ENCODE data around the gene PTPA. TPM values are rescaled to one million over a fixed set of nuclear protein-coding genes. Genes with fewer than 3 reads are reported as not detected.
A peak's percentile ranks its signal among the peaks of the same experiment; 100 is the strongest.
"Not testable (repeated sequence)": the region's sequence is repeated elsewhere in the genome, so short reads cannot be mapped to it uniquely, and the experiment has no call there.

PTPA gene
- total RNA-seq, 1 donor from 2014 or later: 143 TPM

DNA sequence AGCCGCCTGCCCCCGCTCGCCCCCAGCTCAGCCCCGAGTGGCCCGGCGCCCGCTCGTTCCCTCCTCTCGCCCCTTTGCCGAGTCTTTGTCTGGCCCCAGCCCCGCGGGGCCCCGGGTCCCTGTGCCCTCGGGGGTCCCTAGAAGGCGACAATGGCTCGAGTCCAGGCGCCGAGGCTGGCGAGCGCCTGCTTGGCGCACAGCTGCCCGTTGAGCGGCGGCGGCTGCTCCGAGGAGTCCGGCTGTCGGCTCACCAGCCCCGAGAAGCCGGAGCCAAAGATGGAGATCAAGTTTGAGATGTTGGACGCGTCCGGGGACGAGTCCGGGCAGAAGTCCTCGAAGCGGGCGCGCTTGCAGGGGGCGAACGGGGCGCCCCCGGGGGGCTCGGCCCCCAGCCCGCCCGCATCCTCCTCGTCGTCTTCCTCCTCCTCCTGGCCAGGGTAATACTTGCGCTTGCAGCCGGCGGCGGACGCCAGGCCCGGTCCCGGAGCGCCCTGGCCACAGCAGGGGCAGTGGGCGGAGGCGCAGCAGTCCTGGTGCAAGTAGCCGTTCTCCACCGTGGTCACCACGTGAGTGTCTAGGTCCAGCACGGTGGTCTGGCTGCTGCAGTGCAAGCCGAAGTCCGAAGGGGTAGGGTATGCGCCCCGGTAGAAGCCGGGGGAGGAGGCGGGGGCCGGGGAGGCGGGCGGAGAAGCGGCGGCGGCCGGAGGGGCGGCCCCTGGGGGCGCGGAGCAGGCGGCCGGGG is 65.7 kb downstream of the PTPA start:
- peak; percentile 60 for DNase-seq (ENCODE audit: low spot score)

GRCh38 chr9:129177443-129177790 is 66.2 kb downstream of the PTPA start:
- DNase-seq (ENCODE audit: low spot score): no peak

DNA sequence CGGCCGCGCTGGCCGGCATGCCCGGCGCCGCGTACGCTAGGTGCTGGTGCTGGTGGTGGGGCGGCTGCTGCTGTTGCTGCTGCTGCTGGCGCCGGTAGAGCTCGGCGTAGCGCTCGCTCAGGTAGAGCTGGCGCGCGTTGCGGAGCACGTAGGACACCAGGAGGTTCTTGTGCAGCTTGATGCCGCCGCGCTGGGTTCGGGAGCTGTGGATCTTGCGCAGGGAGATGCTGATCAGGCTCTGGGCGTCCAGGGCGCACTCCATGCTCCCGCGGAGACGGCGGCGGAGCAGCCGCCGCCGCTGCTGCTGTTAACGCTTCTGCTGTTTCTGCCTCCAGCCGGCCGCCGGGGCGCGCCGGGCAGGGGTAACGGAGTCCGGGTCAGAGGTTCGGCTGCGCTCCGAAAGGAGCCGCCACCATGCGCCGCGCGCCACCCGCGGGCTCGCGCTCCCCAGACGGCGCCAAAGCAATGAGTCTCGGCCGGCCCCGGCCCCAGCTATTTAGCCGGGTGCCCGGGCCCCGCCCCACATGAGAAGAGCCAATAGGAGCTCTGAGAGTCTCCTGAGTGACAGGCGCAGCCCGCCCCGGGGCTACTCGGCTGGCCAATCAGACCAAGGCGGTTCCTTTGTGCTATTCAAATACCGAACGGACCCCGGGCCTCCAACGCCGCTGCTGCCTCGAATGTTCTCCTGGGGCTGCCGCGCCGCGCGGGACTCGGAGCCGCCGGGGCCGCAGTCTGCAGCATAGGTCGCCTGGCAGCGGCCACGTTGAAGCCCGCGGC is 66.8 kb downstream of the PTPA start, which contains the start of gene IER5L:
TSS of gene IER5L (minus strand) at position 471 of the 777 bp plus-strand sequence. CDS start at position 262, 209 bp downstream.
- DNase-seq (ENCODE audit: low spot score): peak; percentile 97

GRCh38 chr9:129178568-129179382 is 67.6 kb downstream of the PTPA start:
- no peak for DNase-seq (ENCODE audit: low spot score)

- DNase-seq (ENCODE audit: low spot score): no peak
These were observed 70.0 kb downstream of the PTPA start for GRCh38 chr9:129181246-129181645.

GRCh38 chr9:129182122-129182521 is 70.9 kb downstream of the PTPA start:
- DNase-seq (ENCODE audit: low spot score): no peak

- no peak for DNase-seq (ENCODE audit: low spot score)
These were observed 71.6 kb downstream of the PTPA start for GRCh38 chr9:129182625-129183494.

DNA sequence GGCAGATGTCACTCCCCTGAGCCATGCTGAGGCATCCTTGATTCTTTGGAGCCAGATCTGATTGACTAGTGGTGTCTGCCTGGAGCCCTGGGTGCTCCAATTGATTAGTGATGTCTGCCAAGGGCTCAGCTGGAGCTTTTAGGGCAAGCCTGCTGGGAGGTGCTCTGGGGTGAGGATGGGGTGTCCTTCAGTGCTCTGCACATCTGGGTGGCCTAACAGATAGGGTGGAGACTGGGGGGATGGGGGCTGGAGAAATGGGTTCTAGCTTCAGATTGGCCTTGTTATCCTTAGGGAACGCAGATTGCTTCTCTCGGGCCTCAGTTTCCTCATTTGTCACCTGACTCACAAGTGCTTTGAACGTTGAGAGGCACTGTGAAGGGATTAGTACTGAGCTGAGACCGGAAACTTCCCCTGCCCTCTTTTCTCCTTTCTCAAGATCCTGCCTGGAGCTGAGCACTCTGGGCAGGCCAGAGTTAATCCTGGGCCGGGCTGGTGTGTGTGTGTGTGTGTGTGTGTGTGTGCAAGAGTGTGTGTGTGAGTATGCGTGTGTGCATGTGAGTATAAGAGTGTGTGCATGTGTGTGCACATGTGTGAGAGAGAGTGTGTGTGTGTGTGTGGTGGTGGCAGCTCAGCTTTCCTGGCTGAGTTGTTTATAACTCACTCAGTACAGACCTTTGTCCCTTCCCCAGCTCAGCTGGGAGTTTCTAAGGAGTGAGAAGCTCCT is 72.4 kb downstream of the PTPA start:
- DNase-seq (ENCODE audit: low spot score): no peak

DNA sequence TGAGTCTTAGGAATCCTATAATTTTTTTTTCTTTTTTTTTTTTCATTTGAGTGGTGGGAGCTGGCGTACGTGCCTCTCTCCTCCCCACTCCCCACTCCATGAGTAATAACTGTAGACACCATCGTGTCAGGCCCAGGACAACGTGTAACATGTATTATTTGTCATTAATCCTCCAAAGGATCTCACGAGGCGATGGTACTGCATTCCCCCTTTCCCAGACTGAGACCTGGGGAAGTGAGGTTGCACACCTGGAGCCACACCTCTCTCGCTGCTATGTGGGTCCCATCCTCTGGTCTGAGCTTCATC is 73.0 kb downstream of the PTPA start:
- DNase-seq (ENCODE audit: low spot score): no peak

GRCh38 chr9:129184596-129185122 is 73.4 kb downstream of the PTPA start:
- no peak for DNase-seq (ENCODE audit: low spot score)

DNA sequence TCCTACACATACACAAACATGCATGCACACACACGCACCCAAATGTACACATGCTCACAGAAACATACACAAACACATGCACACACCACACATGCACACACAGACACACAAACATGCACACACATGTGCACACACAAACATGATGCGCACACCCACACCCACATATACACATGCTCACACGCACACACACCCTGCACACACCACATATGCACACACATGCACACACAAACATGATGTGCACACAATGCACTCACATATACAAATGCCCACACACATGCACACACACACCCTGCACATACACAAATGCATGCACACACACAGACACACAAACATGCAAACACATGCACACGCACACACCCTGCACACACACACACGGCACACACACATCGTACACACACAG is 74.2 kb downstream of the PTPA start:
- DNase-seq (ENCODE audit: low spot score): no peak

- DNase-seq (ENCODE audit: low spot score): no peak
These were observed 74.8 kb downstream of the PTPA start for GRCh38 chr9:129185991-129186390.

GRCh38 chr9:129187042-129187441 is 75.8 kb downstream of the PTPA start:
- DNase-seq (ENCODE audit: low spot score): no peak

DNA sequence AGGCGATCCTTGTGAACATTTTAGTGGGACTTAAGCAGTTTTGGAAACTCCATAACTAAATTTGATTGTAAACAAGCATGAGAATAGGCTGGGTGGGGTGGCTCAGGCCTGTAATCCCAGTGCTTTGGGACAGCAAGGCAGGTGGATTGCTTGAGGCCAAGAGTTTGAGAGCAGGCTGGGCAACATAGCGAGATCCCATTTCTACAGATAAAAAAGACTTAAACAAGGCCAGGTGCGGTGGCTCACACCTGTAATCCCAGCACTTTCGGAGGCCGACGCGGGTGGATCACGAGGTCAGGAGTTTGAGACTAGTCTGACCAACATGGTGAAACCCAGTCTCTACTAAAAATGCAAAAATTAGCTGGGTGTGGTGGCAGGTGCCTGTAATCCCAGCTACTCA is 78.8 kb downstream of the PTPA start:
- not testable (repeated sequence) for DNase-seq (ENCODE audit: low spot score)

GRCh38 chr9:129191234-129191633 is 80.0 kb downstream of the PTPA start:
- no peak for DNase-seq (ENCODE audit: low spot score)

- DNase-seq (ENCODE audit: low spot score): no peak
These were observed 82.4 kb downstream of the PTPA start for GRCh38 chr9:129193655-129194054.

GRCh38 chr9:129194221-129194620 is 83.0 kb downstream of the PTPA start:
- DNase-seq (ENCODE audit: low spot score): no peak

DNA sequence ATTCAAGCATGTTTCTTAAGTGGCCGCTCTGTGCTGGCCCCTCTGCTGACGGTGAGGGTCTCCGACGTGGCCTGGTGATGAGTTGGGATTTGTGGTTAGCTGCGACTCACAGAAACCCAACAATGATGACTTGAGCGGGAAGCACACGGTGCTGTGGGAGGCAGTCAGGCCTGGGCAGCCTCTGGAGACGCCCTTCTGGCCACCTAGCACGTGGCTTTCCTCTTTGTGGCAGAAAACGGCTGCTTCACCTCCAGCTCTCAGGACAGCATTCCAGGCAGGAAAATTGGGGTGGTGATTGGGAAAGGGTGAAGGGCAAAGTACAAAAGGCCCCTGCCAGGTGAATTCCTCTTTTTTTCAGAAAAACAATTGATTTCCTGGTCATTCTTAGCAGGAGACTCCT is 84.4 kb downstream of the PTPA start:
- no peak for DNase-seq (ENCODE audit: low spot score)

- not testable (repeated sequence) for DNase-seq (ENCODE audit: low spot score)
These were observed 85.8 kb downstream of the PTPA start for GRCh38 chr9:129197045-129197444.

DNA sequence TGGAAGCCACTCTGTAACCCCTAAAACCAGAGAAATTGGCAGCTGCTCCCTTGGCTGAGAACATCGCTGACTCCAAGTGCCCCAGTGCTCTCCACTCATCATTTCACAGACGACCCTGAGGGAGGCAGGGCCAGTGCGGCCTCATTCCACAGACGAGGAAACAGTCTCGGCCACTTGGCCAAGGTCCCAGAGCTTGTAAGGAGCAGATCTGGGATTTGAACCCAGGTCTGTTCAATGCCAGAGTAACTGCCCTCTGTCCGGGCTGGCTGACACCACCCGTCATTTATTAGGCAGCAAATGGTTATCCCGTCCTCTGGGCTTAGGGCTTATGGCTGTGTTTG is 86.7 kb downstream of the PTPA start:
- DNase-seq (ENCODE audit: low spot score): no peak

All from ureter (tissue), 1 donor.